Tracheal epithelial cell (primary cell): ENCODE results near the gene DPH3. TPM values are rescaled to one million over a fixed set of nuclear protein-coding genes. Genes with fewer than 3 reads are reported as not detected.

Experiments
- total RNA-seq: library from RNA; depleted of rRNA; stranded (reverse); fragments of >200 nt; gene quantifications from 2 replicates; pipeline ENCODE4 v1.2.1, GENCODE V29; 2014

Gene DPH3
- 10.2 and 12.5 TPM in 2 replicates for total RNA-seq

GRCh38 chr3:16264708-16265454, at the start of gene DPH3, which contains the start of gene OXNAD1:
TSS of gene DPH3 (minus strand) at chr3:16264943. CDS start at chr3:16264876, 67 bp downstream.
TSS of gene OXNAD1 (plus strand) at chr3:16265212. CDS start at chr3:16270953, 5,741 bp downstream.

Other genes with a start within 250 kb of the DPH3 start
- 0.21 and 0.24 TPM in 2 replicates for gene GALNT15, start 90.3 kb downstream of the DPH3 start, total RNA-seq
- gene OXNAD1, start 269 bp upstream of the DPH3 start, total RNA-seq = 11.8 and 21.7 TPM in 2 replicates
- gene RFTN1, start 248.8 kb upstream of the DPH3 start, total RNA-seq = 6.2 and 36.4 TPM in 2 replicates